GM19372 (cell line): Measurements from ENCODE around the gene TTL.
A peak's percentile ranks its signal among the peaks of the same experiment; 100 is the strongest.
"Not testable (repeated sequence)": the region's sequence is repeated elsewhere in the genome, so short reads cannot be mapped to it uniquely, and the experiment has no call there.

Experiments
- ATAC-seq: cut with Tn5 transposase; IDR thresholded peaks from one replicate; pipeline ENCODE4 v1.9.1; 2021; ENCODE audit warnings: mild to moderate bottlenecking, low read depth, moderate library complexity; ENCODE audit not compliant: unreplicated experiment

The TTL gene

GRCh38 chr2:112516801-112517200, 34.8 kb downstream of the TTL start:
- no peak for ATAC-seq

- no peak for ATAC-seq
These were observed 36.9 kb downstream of the TTL start for GRCh38 chr2:112518807-112519206.

GRCh38 chr2:112519506-112519905, 37.5 kb downstream of the TTL start:
- no peak for ATAC-seq

- ATAC-seq = no peak
These were observed 38.4 kb downstream of the TTL start for GRCh38 chr2:112520234-112520783.

- no peak for ATAC-seq
These were observed 41.4 kb downstream of the TTL start for GRCh38 chr2:112523291-112523777.

- not testable (repeated sequence) for ATAC-seq
These were observed 42.3 kb downstream of the TTL start for GRCh38 chr2:112524276-112524675.

- no peak for ATAC-seq
These were observed 46.6 kb downstream of the TTL start for GRCh38 chr2:112528541-112528940.

GRCh38 chr2:112529757-112530156, 47.8 kb downstream of the TTL start:
- ATAC-seq = no peak

- ATAC-seq = no peak
These were observed 48.8 kb downstream of the TTL start for GRCh38 chr2:112530728-112531127.

GRCh38 chr2:112534826-112535225, 52.9 kb downstream of the TTL start:
- ATAC-seq = no peak

GRCh38 chr2:112536665-112537064, 54.7 kb downstream of the TTL start:
- ATAC-seq = not testable (repeated sequence)

- ATAC-seq = no peak
These were observed 57.4 kb downstream of the TTL start for GRCh38 chr2:112539306-112539705.

- ATAC-seq = no peak
These were observed 59.0 kb downstream of the TTL start for GRCh38 chr2:112540906-112541305.

GRCh38 chr2:112541315-112542122, 59.6 kb downstream of the TTL start:
- ATAC-seq = peak; percentile 44

GRCh38 chr2:112542123-112542983, 60.4 kb downstream of the TTL start, which contains the start of gene POLR1B:
Gene POLR1B, plus strand, starts transcription at chr2:112542465. Its CDS starts 30 bp downstream, at chr2:112542495.
- ATAC-seq = peak; percentile 79

GRCh38 chr2:112542984-112543661, 61.2 kb downstream of the TTL start:
- ATAC-seq = no peak

- no peak for ATAC-seq
These were observed 65.4 kb downstream of the TTL start for GRCh38 chr2:112547333-112547732.

- no peak for ATAC-seq
These were observed 67.0 kb downstream of the TTL start for GRCh38 chr2:112548980-112549379.

- ATAC-seq = no peak
These were observed 84.1 kb downstream of the TTL start for GRCh38 chr2:112566104-112566503.

- ATAC-seq = not testable (repeated sequence)
These were observed 84.6 kb downstream of the TTL start for GRCh38 chr2:112566508-112566907.
